VCaP (cell line): ENCODE results near the gene RASSF8.

ENCODE experiments used
- H3K27ac ChIP-seq: fragments of 450-650 bp; 2 replicates; pipeline ENCODE4 v1.5.1; 2017
- CTCF ChIP-seq: fragments of 450-650 bp; conservative IDR thresholded peaks from 2 replicates; pipeline ENCODE4 v1.5.1; 2017; ENCODE audit warnings: mild to moderate bottlenecking, moderate library complexity

The RASSF8 gene

DNA sequence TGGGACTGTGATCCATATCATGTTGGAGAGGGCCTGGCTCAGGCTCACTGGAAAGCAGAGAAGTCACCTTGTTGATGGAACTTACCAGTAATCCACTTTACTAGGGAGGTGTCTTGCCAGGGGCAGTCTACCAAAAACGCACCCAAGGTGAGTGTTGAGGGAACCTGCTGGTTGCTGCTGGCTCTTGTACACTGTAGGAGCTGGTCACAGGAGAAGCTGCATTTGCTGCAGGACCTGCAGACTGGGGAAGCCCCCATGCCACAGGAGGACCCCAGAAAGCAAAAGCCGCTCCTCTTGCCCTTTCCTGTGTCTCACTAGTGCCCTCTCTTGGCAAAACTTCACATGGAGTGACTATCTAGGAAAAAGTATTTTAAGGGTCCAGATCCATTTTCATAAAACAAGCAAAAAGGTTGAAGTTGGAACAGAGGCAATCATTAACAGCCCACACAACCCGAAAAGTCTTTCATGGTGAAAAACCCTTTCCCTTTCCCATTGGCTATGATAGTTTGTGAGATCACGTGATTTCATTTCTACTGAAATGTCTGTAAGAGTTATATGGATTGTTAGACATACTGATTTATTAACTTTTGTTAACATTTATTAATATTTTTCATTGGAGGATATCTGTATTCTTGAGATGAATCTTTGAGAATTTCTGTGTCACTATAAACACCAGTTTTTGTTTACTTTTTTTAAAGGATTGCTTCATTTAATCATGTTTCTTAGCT is 59.2 kb downstream of the RASSF8 start:
- peak; percentile 73 for TF ChIP-seq CTCF
- H3K27ac ChIP-seq: peak overlapping the region; percentile 15; the same call in 1 of the 2 replicates

GRCh38 chr12:26018926-26019325 is 60.4 kb downstream of the RASSF8 start:
- no peak for TF ChIP-seq CTCF

DNA sequence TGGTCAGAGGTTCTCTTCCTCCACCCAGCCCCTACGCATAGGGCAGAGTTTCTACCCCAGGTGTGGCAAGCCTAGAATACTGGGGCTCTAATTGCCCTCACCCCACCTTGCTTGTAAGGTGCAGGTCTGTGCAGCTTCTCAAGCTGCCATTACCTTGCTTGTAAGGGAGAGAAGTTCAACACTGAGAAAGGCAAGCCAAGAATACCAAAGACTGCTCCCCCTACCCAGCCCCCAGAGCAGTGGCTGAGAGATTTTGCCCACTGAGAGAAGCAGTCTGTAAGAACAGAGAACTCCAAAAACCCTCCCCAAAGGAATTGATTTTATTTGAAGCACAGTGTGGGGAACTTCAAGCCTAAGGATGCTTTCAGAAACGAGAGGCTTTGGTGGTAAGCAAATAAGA is 63.1 kb downstream of the RASSF8 start:
- no peak for TF ChIP-seq CTCF
- H3K27ac ChIP-seq: no peak overlapping the region

More at GRCh38 chr12:26018926-26019325, 60.4 kb downstream of the RASSF8 start:
- no peak overlapping the region for H3K27ac ChIP-seq

GRCh38 chr12:26022043-26022442 is 63.6 kb downstream of the RASSF8 start:
- TF ChIP-seq CTCF: no peak
- no peak overlapping the region for H3K27ac ChIP-seq

DNA sequence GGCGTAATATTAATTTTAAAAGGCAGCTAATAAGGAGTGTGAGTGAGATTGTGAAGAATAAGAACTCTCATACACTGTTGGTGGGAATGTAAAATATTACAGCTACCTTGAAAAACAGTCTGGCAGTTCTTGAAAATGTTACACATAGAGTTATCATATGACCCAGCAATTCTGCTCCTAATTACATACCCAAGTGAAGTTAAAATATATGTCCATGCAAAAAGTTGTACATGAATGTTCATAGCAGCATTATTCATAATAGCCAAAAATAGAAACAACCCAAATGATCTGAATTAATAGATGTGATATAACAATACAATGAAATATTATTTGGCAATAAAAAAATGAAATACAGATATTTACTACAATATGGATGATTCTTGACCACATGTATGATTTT is 68.2 kb downstream of the RASSF8 start:
- no peak for TF ChIP-seq CTCF
- H3K27ac ChIP-seq: no peak overlapping the region

GRCh38 chr12:26027401-26027800 is 68.9 kb downstream of the RASSF8 start:
- H3K27ac ChIP-seq: no peak overlapping the region; the same call in 1 of the 2 replicates
- TF ChIP-seq CTCF: no peak

DNA sequence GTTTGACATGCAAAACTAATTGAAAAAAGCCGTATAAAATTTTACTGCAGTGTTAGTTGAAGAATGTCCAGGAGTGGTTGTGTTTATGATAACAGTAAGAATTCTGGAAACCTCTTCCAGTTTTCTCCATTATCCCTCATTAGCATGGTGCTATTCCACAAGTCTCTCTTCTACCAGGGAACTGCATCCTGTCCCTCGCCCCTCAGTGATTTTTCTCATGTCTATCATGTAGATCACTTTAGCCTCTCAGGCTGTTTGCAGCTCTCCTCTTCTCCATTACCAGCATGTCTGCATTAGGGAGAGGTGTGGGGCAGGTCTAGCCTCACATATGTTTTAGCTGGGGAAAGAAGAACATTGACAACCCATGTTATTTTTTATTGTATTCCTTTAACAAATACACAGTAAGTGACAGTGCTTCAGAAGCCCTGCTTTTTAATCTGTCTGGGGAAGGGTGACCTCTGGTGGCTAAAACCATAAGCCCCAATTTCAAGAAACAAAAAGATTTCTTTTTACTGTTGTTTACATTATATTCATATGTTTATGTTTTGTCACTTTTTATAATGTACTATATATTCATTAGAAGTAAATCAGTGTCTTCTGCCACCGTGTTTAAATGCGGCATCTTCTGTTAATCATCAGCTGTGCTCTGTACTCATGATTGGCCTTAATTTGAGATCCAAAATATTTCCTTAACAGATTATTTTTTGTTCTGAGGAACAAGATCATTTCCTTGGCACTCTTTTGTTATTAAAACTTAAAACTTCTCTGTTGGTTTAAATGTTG is 70.7 kb downstream of the RASSF8 start:
- TF ChIP-seq CTCF: peak; percentile 95
- H3K27ac ChIP-seq: peak overlapping the region; percentile 66
